GM12801 (cell line): Measurements from ENCODE around the gene DLEC1.

Experiments used
- CTCF ChIP-seq: IDR thresholded peaks from one replicate; pipeline ENCODE4 v1.5.1; 2011; ENCODE audit warnings: control low read depth; ENCODE audit not compliant: insufficient read length; ENCODE audit errors: extremely low read depth

Gene DLEC1

GRCh38 chr3:37997791-37998370, 41.1 kb upstream of the DLEC1 start:
- TF ChIP-seq CTCF, result no peak

GRCh38 chr3:37999836-38000235, 39.2 kb upstream of the DLEC1 start:
- no peak for TF ChIP-seq CTCF

GRCh38 chr3:38000242-38000916, 38.6 kb upstream of the DLEC1 start:
- no peak for TF ChIP-seq CTCF

GRCh38 chr3:38000965-38001455, 38.0 kb upstream of the DLEC1 start:
- no peak for TF ChIP-seq CTCF

- no peak for TF ChIP-seq CTCF
Measured at GRCh38 chr3:38001456-38002081, 37.4 kb upstream of the DLEC1 start.

GRCh38 chr3:38002291-38002876, 36.6 kb upstream of the DLEC1 start:
- TF ChIP-seq CTCF, result no peak

GRCh38 chr3:38002940-38003339, 36.1 kb upstream of the DLEC1 start:
- no peak for TF ChIP-seq CTCF
